HG03280 (cell line): Measurements from ENCODE around the gene NEDD1.

Source experiments
- ATAC-seq: cut with Tn5 transposase; IDR thresholded peaks from one replicate; pipeline ENCODE4 v1.9.1; 2021; ENCODE audit warnings: mild to moderate bottlenecking, moderate library complexity; ENCODE audit not compliant: unreplicated experiment

The NEDD1 gene

GRCh38 chr12:96901175-96901574 is 5.9 kb upstream of the NEDD1 start:
- no peak for ATAC-seq

GRCh38 chr12:96902076-96902475 is 5.0 kb upstream of the NEDD1 start:
- ATAC-seq: no peak

GRCh38 chr12:96906498-96906848 is 584 bp upstream of the NEDD1 start:
- ATAC-seq: no peak

GRCh38 chr12:96907671-96908422 is 790 bp downstream of the NEDD1 start:
- peak; percentile 30 for ATAC-seq

GRCh38 chr12:96908423-96908675 is 1.3 kb downstream of the NEDD1 start:
- ATAC-seq: no peak

- ATAC-seq: no peak
Measured at GRCh38 chr12:96912261-96912660, 5.2 kb downstream of the NEDD1 start.

GRCh38 chr12:96912943-96913342 is 5.9 kb downstream of the NEDD1 start:
- no peak for ATAC-seq

GRCh38 chr12:96919510-96920210 is 12.6 kb downstream of the NEDD1 start:
- no peak for ATAC-seq

- no peak for ATAC-seq
Measured at GRCh38 chr12:96948782-96949181, 41.7 kb downstream of the NEDD1 start.

- no peak for ATAC-seq
Measured at GRCh38 chr12:96979532-96979931, 72.5 kb downstream of the NEDD1 start.

GRCh38 chr12:96980991-96981414 is 73.9 kb downstream of the NEDD1 start:
- no peak for ATAC-seq

- ATAC-seq: no peak
Measured at GRCh38 chr12:96981911-96982310, 74.9 kb downstream of the NEDD1 start.

- no peak for ATAC-seq
Measured at GRCh38 chr12:96982671-96983070, 75.6 kb downstream of the NEDD1 start.

GRCh38 chr12:96985515-96986362 is 78.7 kb downstream of the NEDD1 start:
- ATAC-seq: peak; percentile 78

- no peak for ATAC-seq
Measured at GRCh38 chr12:96986883-96987523, 79.9 kb downstream of the NEDD1 start.

- no peak for ATAC-seq
Measured at GRCh38 chr12:96988919-96989318, 81.9 kb downstream of the NEDD1 start.

GRCh38 chr12:96989916-96990315 is 82.9 kb downstream of the NEDD1 start:
- no peak for ATAC-seq

GRCh38 chr12:96994900-96995299 is 87.8 kb downstream of the NEDD1 start:
- ATAC-seq: no peak

- no peak for ATAC-seq
Measured at GRCh38 chr12:96995861-96996260, 88.8 kb downstream of the NEDD1 start.

- no peak for ATAC-seq
Measured at GRCh38 chr12:96997797-96998484, 90.9 kb downstream of the NEDD1 start.

GRCh38 chr12:97003276-97003675 is 96.2 kb downstream of the NEDD1 start:
- ATAC-seq: no peak
